Body of pancreas (tissue), 4 donors: ENCODE measurements around the gene CIAO2B.

ENCODE experiments used
- POLR2A ChIP-seq, 3 donors: fragments of 450-650 bp; IDR thresholded peaks; one replicate each; pipeline ENCODE4 v1.6.1; 2016; ENCODE audit warnings: antibody characterized with exemption in 3 of 3, mild to moderate bottlenecking in 2 of 3
- TF ChIP-seq, protein P1 (sequence below), 7 experiments: fragments of 450-650 bp in 4 of 7; fragments of 200-600 bp in 3 of 7; sonication (generic) in 3 of 7; IDR thresholded peaks; one replicate each; pipeline ENCODE4 v1.5.1; 2016 to 2019; ENCODE audit warnings: antibody characterized with exemption in 7 of 7

GRCh38 chr16:66949472-66949871 is 15.3 kb upstream of the CIAO2B start:
- TF ChIP-seq, protein P1, sequence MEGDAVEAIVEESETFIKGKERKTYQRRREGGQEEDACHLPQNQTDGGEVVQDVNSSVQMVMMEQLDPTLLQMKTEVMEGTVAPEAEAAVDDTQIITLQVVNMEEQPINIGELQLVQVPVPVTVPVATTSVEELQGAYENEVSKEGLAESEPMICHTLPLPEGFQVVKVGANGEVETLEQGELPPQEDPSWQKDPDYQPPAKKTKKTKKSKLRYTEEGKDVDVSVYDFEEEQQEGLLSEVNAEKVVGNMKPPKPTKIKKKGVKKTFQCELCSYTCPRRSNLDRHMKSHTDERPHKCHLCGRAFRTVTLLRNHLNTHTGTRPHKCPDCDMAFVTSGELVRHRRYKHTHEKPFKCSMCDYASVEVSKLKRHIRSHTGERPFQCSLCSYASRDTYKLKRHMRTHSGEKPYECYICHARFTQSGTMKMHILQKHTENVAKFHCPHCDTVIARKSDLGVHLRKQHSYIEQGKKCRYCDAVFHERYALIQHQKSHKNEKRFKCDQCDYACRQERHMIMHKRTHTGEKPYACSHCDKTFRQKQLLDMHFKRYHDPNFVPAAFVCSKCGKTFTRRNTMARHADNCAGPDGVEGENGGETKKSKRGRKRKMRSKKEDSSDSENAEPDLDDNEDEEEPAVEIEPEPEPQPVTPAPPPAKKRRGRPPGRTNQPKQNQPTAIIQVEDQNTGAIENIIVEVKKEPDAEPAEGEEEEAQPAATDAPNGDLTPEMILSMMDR (IDR thresholded peaks at IDR 0.05) = no peak
- no peak for TF ChIP-seq POLR2A (IDR thresholded peaks at IDR 0.05)
